K562 (cell line): ENCODE data around the gene SFPQ. TPM values are rescaled to one million over a fixed set of nuclear protein-coding genes. Genes with fewer than 3 reads are reported as not detected.

ENCODE experiments used
- ARHGAP35 ChIP-seq: fragments of 450-650 bp; IDR thresholded peaks from 2 replicates; pipeline ENCODE4 v1.6.1; 2018; ENCODE audit not compliant: partially characterized antibody
- BCL6 ChIP-seq: fragments of 250-450 bp; sonication (Bioruptor Pico); IDR thresholded peaks from 2 replicates; pipeline ENCODE4 v1.4.0; 2020
- CBFA2T3 ChIP-seq: fragments of 450-650 bp; IDR thresholded peaks from 2 replicates; pipeline ENCODE4 v1.6.1; 2017
- ETV5 ChIP-seq: sonication (generic); formaldehyde crosslinking; IDR thresholded peaks from 2 replicates; pipeline ENCODE4 v1.4.0; 2020; ENCODE audit warnings: low read depth, mild to moderate bottlenecking, missing genetic modification reagents
- HEY1 ChIP-seq: fragments of 250-450 bp; sonication (Bioruptor Pico); IDR thresholded peaks from 2 replicates; pipeline ENCODE4 v1.5.0; 2020; ENCODE audit warnings: mild to moderate bottlenecking, moderate library complexity, borderline replicate concordance
- JUND ChIP-seq, 2 experiments: IDR thresholded peaks; 2 replicates in 1 of 2; 3 replicates in 1 of 2; pipeline ENCODE4 v1.6.1; 2011; ENCODE audit warnings: borderline replicate concordance in 2 of 2, low read depth in 2 of 2, low read length in 2 of 2, improper control_type of control experiment in 1 of 2, missing biosample characterization in 1 of 2, missing genetic modification characterization in 1 of 2, missing genetic modification reagents in 1 of 2
- NCOR1 ChIP-seq: fragments of 450-650 bp; IDR thresholded peaks from 2 replicates; pipeline ENCODE4 v1.6.1; 2016; ENCODE audit warnings: mild to moderate bottlenecking, moderate library complexity
- NFIC ChIP-seq: fragments of 450-650 bp; IDR thresholded peaks from 2 replicates; pipeline ENCODE4 v1.6.1; 2017; ENCODE audit warnings: mild to moderate bottlenecking, inconsistent platforms
- NFIX ChIP-seq: fragments of 250-450 bp; sonication (Bioruptor Pico); IDR thresholded peaks from 2 replicates; pipeline ENCODE4 v1.4.0; 2020; ENCODE audit warnings: low read depth, mild to moderate bottlenecking, moderate library complexity
- PHF21A ChIP-seq: fragments of 450-650 bp; IDR thresholded peaks from 2 replicates; pipeline ENCODE4 v1.6.1; 2017; ENCODE audit warnings: low read depth, borderline replicate concordance
- PML ChIP-seq: IDR thresholded peaks from 2 replicates; pipeline ENCODE4 v1.6.1; 2012; ENCODE audit warnings: low read length, inconsistent platforms
- SMARCB1 ChIP-seq: IDR thresholded peaks from 2 replicates; pipeline ENCODE4 v1.6.1; 2011; ENCODE audit warnings: improper control_type of control experiment, low read depth; ENCODE audit not compliant: insufficient read length
- UBTF ChIP-seq, 2 experiments: IDR thresholded peaks; 2 replicates each; pipeline ENCODE4 v1.6.1; 2012; ENCODE audit warnings: improper control_type of control experiment in 2 of 2, low read depth in 2 of 2, low read length in 2 of 2, borderline replicate concordance in 1 of 2
- VEZF1 ChIP-seq: fragments of 200-800 bp; sonication (Bioruptor generic); IDR thresholded peaks from 2 replicates; pipeline ENCODE4 v1.6.1; 2017; ENCODE audit warnings: missing genetic modification characterization, missing compliant biosample characterization
- ZBTB9 ChIP-seq: fragments of 450-650 bp; formaldehyde crosslinking; IDR thresholded peaks from 2 replicates; pipeline ENCODE4 v1.4.0; 2020; ENCODE audit warnings: mild to moderate bottlenecking, moderate library complexity
- ZNF253 ChIP-seq: fragments of 250-450 bp; sonication (Bioruptor Pico); conservative IDR thresholded peaks from 2 replicates; pipeline ENCODE4 v1.6.1; 2021; ENCODE audit warnings: mild to moderate bottlenecking
- ZNF398 ChIP-seq: fragments of 250-450 bp; sonication (Bioruptor Pico); IDR thresholded peaks from 2 replicates; pipeline ENCODE4 v1.8.0; 2021; ENCODE audit warnings: moderate library complexity, mild to moderate bottlenecking, inconsistent platforms
- polyA plus RNA-seq, 8 experiments: library from polyadenylated mRNA; depleted of rRNA in 4 of 8; stranded (reverse) in 5 of 8; unstranded in 3 of 8; fragments of >200 nt; fragmentation: Nextera tagmentation in 2 of 8; fragmentation: Illumina TruSeq in 1 of 8; extraction: Ambion mirVana in 2 of 8; extraction: Trizol in 1 of 8; gene quantifications; 2 replicates each; pipeline versions ENCODE4 v1.2.1 to v1.2.3, GENCODE V29; 2011 to 2014; ENCODE audit warnings: inconsistent platforms in 1 of 8, missing spikeins in 1 of 8
- total RNA-seq, 7 experiments: library from RNA; depleted of rRNA in 6 of 7; stranded (reverse); fragments of >200 nt in 6 of 7; fragmentation: Illumina TruSeq in 2 of 7; extraction: Trizol in 2 of 7; gene quantifications; 2 replicates each; pipeline versions ENCODE4 v1.2.1 to v1.2.3, GENCODE V29; 2011 to 2021; ENCODE audit warnings: low replicate concordance in 1 of 7

The SFPQ gene
- total and polyA plus RNA-seq, 9 of the 15 experiments (the other 6 are each of a cell fraction or from before 2014, with no cell fraction given): 69.7 to 562 (median 399) TPM

- TF ChIP-seq SMARCB1 (no peak), JUND (IDR thresholded peaks at IDR 0.05; ENCODE audit: borderline replicate concordance, low read depth, low read length) (no peak), JUND (tag; IDR thresholded peaks at IDR 0.05; ENCODE audit: borderline replicate concordance, low read depth, low read length) (no peak), PML (no peak), NCOR1 (peak; percentile 34; the same call in 1 of the 2 replicates), NFIX (CRISPR knock-in tag) (no peak), HEY1 (CRISPR knock-in tag) (no peak), ZBTB9 (CRISPR knock-in tag) (no peak), BCL6 (CRISPR knock-in tag) (no peak), ARHGAP35 (no peak), ETV5 (CRISPR knock-in tag) (no peak), NFIC (peak; percentile 63), PHF21A (no peak), CBFA2T3 (peak; percentile 61), ZNF398 (CRISPR knock-in tag) (no peak), VEZF1 (CRISPR knock-in tag) (no peak), UBTF (IDR thresholded peaks at IDR 0.05; ENCODE audit: borderline replicate concordance in 1 of 2, low read depth in 2 of 2, low read length in 2 of 2) (no peak), ZNF253 (no peak)
Measured at GRCh38 chr1:35222322-35223083, 29.6 kb upstream of the SFPQ start (continued).
